Suprapubic skin (tissue), 4 donors: ENCODE data around the gene SLAMF1.

Experiments used
- EP300 ChIP-seq: sonication (generic); formaldehyde crosslinking; IDR thresholded peaks from one replicate; pipeline ENCODE4 v1.6.1; 2017; ENCODE audit warnings: antibody characterized with exemption
- POLR2A ChIP-seq, 2 donors: fragments of 450-650 bp; IDR thresholded peaks; one replicate each; pipeline ENCODE4 v1.6.1; 2017; ENCODE audit warnings: antibody characterized with exemption in 2 of 2, mild to moderate bottlenecking in 2 of 2, moderate library complexity in 2 of 2
- POLR2AphosphoS5 ChIP-seq, 3 donors: sonication (generic); formaldehyde crosslinking; IDR thresholded peaks; one replicate each; pipeline ENCODE4 v1.6.1; 2017; ENCODE audit warnings: antibody characterized with exemption in 3 of 3
- TF ChIP-seq, protein P1 (sequence below), 2 donors: fragments of 200-600 bp in 1 of 2; fragments of 450-650 bp in 1 of 2; sonication (generic) in 1 of 2; IDR thresholded peaks; one replicate each; pipeline ENCODE4 v1.5.1; 2016 to 2019; ENCODE audit warnings: antibody characterized with exemption in 2 of 2, mild to moderate bottlenecking in 1 of 2, moderate library complexity in 1 of 2

DNA sequence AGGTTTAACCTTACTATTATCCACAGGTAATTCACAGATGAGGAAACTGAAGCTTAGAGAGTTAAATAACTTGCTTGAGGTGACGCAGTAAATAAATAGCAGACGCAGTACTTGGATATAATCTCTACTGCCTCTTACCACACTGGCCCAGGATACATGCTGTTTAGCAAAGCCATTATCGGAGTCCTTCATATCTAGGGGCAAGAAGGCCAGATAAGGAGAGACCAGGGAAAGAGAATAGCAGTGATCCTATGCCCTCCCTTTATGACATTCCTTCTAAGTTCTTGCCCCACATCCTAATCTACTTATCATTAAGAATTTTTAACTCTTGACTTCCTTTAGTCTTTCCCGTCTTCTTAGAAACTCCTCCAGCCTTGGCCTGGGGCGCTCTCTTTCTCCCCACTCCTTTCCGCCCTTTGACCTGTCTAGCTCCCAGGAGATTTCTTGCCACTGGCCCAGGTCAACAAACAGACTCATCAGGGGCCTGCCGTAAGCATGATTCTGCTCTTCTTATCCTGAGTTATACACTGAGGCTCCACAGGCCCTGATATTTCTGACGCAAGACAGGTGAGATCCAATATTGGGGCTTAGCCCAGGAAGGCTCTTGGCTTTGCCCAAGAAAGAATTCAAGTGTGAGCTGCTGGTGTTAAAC lies 11.4 kb upstream of the SLAMF1 start:
- TF ChIP-seq, protein P1, sequence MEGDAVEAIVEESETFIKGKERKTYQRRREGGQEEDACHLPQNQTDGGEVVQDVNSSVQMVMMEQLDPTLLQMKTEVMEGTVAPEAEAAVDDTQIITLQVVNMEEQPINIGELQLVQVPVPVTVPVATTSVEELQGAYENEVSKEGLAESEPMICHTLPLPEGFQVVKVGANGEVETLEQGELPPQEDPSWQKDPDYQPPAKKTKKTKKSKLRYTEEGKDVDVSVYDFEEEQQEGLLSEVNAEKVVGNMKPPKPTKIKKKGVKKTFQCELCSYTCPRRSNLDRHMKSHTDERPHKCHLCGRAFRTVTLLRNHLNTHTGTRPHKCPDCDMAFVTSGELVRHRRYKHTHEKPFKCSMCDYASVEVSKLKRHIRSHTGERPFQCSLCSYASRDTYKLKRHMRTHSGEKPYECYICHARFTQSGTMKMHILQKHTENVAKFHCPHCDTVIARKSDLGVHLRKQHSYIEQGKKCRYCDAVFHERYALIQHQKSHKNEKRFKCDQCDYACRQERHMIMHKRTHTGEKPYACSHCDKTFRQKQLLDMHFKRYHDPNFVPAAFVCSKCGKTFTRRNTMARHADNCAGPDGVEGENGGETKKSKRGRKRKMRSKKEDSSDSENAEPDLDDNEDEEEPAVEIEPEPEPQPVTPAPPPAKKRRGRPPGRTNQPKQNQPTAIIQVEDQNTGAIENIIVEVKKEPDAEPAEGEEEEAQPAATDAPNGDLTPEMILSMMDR (IDR thresholded peaks at IDR 0.05): no peak
- TF ChIP-seq POLR2A (IDR thresholded peaks at IDR 0.05) (no peak), POLR2AphosphoS5 (IDR thresholded peaks at IDR 0.05) (no peak), EP300 (no peak)
